ENCODE data around the gene SLC6A3.

SLC6A3 gene

DNA sequence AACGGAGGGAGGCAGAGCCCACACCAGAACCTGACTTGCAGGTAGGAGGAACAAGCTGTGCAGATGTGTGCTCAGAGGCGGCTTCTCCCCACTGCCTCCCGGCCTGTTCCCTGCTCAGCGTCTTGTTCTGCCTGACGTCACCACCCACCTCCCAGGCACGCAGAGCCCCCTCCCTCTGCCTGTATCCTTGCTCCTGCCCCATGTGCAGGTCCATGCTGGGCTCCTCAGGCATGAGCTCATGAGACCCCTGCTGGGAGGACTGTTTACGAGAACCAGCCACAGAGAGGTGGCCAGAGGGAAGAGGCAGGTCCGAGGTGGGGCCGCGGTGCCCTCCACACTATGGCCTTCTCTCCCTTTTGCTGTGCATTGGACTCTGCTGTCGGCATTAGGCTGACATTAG lies 45.5 kb downstream of the SLC6A3 start:
- intact Hi-C loops (cut with micrococcal nuclease), result no loop called here
- Mint-ChIP-seq H3K27ac (no peak overlapping the region), H3K4me3 (no peak overlapping the region), H3K4me1 (ENCODE audit: low read depth) (no peaks in the 10 kb centered on the region), H3K9me3 (no peaks in the 10 kb centered on the region), H3K27me3 (peaks cover 35% of the 10 kb centered on the region), H3K36me3 (ENCODE audit: low read depth) (no peaks in the 10 kb centered on the region)

DNA sequence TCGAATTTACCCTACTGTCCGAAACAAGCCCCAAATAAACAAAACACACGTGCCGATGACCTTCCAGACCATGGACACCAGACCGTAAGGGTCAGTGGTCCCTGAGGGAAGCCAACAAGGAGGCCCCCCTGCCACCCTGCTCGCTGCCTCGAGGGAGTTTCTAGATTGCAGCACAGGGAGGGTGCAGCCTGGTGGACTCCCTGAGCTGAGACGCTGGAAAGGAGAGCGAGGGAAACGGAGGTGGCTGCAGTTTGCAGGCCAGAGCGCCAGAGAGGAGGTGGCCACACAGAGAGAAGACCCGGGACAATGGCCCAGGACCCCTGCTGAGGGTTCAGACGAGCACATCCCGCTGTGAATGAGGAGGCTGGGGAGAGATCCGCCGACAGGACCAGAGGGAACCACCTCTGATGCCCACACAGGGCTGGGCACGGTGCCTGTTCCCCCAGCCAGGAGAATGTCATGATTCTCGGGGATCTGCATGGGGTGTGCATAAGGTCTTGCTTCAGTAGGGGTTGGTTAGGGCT lies 48.9 kb downstream of the SLC6A3 start:
- Mint-ChIP-seq H3K9me3 (no peaks in the 10 kb centered on the region), H3K27ac (no peak overlapping the region), H3K4me1 (ENCODE audit: low read depth) (peaks cover 7% of the 10 kb centered on the region), H3K36me3 (ENCODE audit: low read depth) (no peaks in the 10 kb centered on the region), H3K4me3 (no peak overlapping the region), H3K27me3 (peaks cover 44% of the 10 kb centered on the region)
- intact Hi-C loops (cut with micrococcal nuclease), result no loop called here

DNA sequence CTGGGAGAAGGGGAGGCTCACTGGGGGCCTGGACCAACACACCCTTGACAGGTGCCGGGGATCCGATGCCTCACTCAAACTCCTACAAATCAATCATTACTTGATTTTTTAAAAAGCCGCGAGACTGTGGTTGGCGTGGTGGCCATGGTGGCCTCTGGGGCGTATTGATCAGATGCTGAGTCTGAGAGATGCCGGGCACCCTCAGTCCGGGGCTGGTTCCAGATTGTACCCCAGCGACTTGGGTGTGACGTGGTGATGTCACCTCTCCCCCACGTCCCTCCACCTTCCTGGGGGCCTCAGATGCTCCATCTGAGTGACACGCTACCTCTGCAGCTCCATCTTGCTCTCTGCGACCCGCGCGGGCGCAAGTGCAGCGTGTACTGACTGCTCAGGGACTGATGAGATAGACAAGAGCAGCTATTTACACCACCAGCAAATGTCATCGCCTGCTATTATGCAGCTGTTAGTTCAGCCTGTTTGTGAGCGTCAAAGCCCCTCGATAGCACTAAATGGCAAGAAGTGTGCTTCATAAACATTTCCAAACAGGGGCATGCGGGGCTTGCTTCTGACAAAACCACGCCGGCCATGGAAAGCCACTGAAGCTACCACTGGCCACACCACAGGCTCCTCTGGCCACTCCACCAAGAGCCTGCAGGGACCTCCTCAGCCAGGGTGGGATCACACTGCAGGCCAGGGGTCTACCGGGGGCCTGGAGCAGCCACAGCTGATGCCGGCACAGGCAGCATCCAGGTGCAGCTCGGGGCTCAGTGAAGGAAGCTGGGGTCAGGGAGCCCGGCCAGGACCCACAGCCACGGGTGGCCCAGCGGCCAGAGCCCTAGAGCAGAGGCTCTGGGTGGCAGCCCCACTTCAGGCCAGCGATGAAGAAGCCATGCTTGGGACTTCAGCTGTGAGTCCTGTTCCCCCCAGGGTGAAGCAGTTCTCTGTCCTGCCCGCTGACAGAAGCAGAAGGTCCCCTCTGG lies 50.1 kb downstream of the SLC6A3 start:
- Mint-ChIP-seq H3K36me3 (ENCODE audit: low read depth) (no peaks in the 10 kb centered on the region), H3K27ac (no peak overlapping the region), H3K27me3 (peaks cover 46% of the 10 kb centered on the region), H3K9me3 (no peaks in the 10 kb centered on the region), H3K4me1 (ENCODE audit: low read depth) (peaks cover 7% of the 10 kb centered on the region), H3K4me3 (no peak overlapping the region)
- intact Hi-C loops (cut with micrococcal nuclease), result no loop called here

DNA sequence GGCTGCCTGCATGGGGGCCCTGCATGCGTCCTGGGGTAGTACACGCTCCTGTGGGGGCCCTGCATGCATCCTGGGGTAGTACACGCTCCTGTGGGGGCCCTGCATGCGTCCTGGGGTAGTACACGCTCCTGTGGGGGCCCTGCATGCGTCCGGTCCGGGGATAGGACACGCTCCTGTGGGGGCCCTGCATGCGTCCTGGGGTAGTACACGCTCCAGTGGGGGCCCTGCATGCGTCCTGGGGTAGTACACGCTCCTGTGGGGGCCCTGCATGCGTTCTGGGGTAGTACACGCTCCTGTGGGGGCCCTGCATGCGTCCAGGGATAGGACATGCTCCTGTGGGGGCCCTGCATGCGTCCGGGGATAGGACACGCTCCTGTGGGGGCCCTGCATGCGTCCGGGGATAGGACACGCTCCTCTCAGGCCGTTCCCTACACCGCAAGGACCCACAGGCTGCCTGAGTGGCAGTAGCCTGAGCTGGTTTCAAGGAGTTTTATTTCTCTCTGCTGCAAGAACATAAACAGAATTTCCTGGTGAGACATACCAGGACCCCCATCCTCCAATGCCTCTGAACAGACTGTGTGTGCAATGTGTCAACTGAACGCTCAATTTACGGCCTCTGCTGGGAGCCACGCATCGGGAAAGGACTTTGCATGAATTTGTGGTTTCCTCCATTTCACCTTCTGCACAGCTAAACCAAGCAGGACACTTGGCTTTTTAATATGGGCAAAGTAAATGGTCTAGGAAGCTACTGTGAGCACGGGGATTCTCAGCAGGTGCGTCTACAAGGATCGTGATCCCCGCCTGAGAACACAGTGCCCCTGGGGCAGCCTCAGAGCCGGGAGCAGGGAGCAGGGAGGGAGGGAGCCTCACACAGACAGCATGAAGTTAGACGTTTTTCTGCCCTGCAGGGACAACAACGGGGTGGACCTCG lies 51.4 kb downstream of the SLC6A3 start:
- intact Hi-C loops (cut with micrococcal nuclease), result no loop called here
- Mint-ChIP-seq H3K4me3 (no peak overlapping the region), H3K4me1 (ENCODE audit: low read depth) (peaks cover 7% of the 10 kb centered on the region), H3K9me3 (no peaks in the 10 kb centered on the region), H3K36me3 (ENCODE audit: low read depth) (no peaks in the 10 kb centered on the region), H3K27ac (no peak overlapping the region), H3K27me3 (peaks cover 51% of the 10 kb centered on the region)

DNA sequence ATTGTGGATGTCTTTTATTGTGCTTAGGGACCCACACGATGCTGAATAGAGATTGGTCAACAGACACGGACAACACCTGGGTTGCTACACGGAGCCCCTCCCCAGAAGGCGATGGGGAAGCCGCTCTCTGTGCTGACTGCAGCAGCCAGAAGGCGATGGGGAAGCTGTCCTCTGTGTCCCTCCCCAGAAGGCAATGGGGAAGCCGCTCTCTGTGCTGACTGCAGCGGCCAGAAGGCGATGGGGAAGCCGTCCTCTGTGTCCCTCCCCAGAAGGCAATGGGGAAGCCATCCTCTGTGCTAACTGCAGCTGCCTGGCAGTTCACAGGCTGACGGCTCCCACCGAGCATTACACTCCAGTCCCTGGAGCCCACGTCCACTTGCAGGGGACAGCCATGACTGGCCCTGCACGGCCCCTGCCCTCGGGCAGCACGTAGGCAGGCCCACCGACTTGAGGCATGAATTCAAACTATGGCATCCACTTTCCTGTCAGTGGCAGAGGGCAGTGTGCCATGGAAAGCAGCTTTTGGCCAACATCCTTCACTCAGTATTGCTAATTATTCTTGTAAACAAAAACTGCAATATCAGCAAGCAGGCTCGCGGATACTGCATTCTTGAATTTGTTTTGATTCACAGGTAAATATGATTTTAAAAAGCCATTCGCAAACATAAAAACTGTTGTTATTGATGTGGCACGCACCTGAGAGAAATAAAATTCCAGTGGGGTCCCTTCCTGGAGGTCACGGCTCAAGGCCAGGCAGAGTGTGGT lies 52.3 kb downstream of the SLC6A3 start:
- H3K27me3 Mint-ChIP-seq, result peaks cover 56% of the 10 kb centered on the region
- H3K4me1 Mint-ChIP-seq (ENCODE audit: low read depth), result peaks cover 7% of the 10 kb centered on the region
- no peak overlapping the region for H3K27ac Mint-ChIP-seq
- H3K9me3 Mint-ChIP-seq, result no peaks in the 10 kb centered on the region
- H3K4me3 Mint-ChIP-seq, result no peak overlapping the region
- intact Hi-C loops (cut with micrococcal nuclease), result no loop called here
- no peaks in the 10 kb centered on the region for H3K36me3 Mint-ChIP-seq (ENCODE audit: low read depth)

DNA sequence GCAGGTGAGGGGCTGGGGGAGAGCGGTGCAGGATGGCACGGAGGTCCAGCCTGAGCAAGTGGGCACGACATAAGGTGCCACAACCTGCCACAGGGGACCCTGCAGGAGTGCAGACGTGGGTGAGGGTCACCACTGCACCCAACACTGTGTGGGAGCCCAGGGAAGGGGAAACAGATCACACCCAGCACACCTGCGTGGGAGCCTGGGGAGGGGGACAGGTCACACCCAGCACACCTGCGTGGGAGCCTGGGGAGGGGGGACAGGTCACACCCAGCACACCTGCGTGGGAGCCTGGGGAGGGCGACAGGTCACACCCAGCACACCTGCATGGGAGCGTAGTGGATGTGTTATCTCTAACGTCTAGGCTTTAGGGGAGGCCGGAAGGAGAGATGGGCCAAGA lies 53.0 kb downstream of the SLC6A3 start:
- no peaks in the 10 kb centered on the region for H3K36me3 Mint-ChIP-seq (ENCODE audit: low read depth)
- no peak overlapping the region for H3K4me3 Mint-ChIP-seq
- H3K27ac Mint-ChIP-seq, result no peak overlapping the region
- intact Hi-C loops (cut with micrococcal nuclease), result no loop called here
- no peaks in the 10 kb centered on the region for H3K9me3 Mint-ChIP-seq
- H3K4me1 Mint-ChIP-seq (ENCODE audit: low read depth), result peaks cover 10% of the 10 kb centered on the region
- peaks cover 52% of the 10 kb centered on the region for H3K27me3 Mint-ChIP-seq

DNA sequence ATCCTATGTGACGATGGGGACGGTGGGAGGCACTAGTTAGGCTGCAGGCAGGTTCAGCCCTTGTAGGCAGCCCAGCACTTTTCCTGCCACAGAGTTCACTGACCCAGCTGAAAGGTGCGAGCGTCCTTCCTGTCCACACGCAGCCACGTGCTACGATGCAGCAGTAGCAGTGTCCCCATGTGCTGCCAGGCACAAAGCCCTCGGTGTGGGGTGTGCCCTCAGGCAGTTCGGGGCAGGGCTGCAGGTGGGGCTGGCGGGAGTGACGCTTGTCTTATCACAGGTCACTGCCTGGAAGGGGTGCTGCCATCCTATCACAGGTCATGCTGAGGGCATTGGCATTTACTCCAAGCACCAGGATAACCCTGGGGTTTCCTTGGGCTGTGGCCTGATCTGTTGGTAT lies 53.5 kb downstream of the SLC6A3 start:
- intact Hi-C loops (cut with micrococcal nuclease), result no loop called here
- H3K4me1 Mint-ChIP-seq (ENCODE audit: low read depth), result peaks cover 16% of the 10 kb centered on the region

DNA sequence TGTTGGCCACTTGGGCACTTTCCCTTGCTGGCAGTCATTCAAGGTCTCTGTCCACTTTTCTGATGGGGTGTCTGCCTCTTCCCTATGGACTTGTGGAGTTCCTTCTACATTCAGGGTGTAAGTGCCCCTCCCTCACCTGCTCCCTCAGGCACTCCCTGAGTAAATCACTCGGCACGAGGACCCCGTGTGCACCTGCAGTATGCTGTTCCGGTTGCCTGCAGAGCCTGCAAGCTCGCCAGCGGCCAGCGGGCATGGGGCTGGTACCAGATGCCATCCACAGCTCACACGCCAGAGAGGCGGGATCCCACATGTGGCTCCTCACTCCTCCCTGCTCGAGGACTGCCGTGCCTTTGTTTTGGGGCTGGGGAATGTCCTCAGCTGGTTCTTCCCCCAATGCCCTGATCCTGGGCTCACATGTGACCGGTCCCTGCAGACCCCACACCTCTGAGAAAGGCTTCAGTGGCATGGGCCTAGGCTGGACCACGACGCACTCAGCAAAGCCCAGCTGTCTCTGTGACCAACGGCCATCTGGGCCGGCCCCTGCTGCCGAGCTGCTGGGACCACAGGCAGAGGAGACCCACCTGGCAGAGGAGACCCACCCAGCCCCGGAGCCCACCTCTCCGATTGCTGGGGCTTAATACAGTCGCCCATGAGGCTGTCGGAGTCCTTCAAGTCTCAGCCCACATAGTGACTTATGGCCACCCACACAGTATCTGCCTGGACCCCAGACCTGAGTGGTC lies 54.2 kb downstream of the SLC6A3 start:
- Mint-ChIP-seq H3K36me3 (ENCODE audit: low read depth) (no peaks in the 10 kb centered on the region), H3K4me3 (no peak overlapping the region), H3K27ac (no peak overlapping the region), H3K9me3 (no peaks in the 10 kb centered on the region), H3K4me1 (ENCODE audit: low read depth) (peaks cover 23% of the 10 kb centered on the region), H3K27me3 (peaks cover 52% of the 10 kb centered on the region)
- intact Hi-C loops (cut with micrococcal nuclease), result no loop called here

More for the DNA sequence above, 53.5 kb downstream of the SLC6A3 start:
- Mint-ChIP-seq H3K9me3 (no peaks in the 10 kb centered on the region), H3K4me3 (no peak overlapping the region), H3K36me3 (ENCODE audit: low read depth) (no peaks in the 10 kb centered on the region), H3K27me3 (peaks cover 54% of the 10 kb centered on the region), H3K27ac (no peak overlapping the region)

DNA sequence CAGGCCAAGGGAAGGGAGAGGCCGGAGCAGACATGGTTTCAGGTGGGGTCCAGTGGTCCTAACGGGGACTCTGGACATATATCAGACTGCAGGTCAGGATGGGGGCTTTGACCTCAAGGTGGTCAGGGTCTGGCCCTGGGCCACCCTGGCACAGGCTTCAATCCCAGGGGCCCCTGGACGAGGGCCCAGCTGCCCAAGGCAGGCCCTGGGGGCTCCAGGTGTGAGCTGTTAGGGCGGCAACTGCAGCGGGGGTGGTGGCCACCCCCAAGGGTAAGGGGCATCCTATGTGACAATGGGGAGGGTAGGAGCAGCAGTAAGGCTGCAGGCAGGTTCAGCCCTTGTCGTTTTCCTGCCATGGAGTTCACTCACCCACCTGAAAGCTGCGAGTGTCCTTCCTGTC lies 54.9 kb downstream of the SLC6A3 start:
- Mint-ChIP-seq H3K36me3 (ENCODE audit: low read depth) (no peaks in the 10 kb centered on the region), H3K4me1 (ENCODE audit: low read depth) (peaks cover 27% of the 10 kb centered on the region), H3K27me3 (peaks cover 49% of the 10 kb centered on the region), H3K9me3 (no peaks in the 10 kb centered on the region), H3K27ac (no peak overlapping the region), H3K4me3 (no peak overlapping the region)
- intact Hi-C loops (cut with micrococcal nuclease), result no loop called here

DNA sequence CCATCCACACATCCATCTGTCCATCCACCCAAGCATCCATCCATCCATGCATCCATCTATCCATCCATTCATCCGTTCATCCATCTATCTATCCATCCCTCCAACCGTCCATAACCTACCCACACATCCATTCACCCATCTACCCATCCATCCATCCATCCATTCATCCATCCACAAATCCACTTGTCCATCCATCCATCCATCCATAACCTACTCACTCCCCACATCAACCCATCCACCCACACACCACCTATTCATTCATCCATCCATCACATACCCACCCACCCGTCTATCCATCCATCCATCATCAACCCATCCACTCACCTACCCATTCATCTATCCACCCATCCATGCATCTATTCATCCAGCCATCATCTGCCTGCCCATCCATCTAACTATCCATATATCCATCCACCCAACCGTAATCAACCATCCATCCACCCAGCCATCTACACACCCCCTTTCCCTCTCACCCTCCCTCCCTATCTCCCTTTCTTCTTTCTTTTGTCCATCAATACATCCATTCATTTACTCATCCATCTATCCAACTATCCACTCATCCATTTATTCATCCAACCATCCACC lies 56.8 kb downstream of the SLC6A3 start:
- Mint-ChIP-seq H3K4me1 (ENCODE audit: low read depth) (peaks cover 29% of the 10 kb centered on the region), H3K27ac (no peak overlapping the region), H3K27me3 (peaks cover 38% of the 10 kb centered on the region), H3K4me3 (no peak overlapping the region), H3K36me3 (ENCODE audit: low read depth) (no peaks in the 10 kb centered on the region), H3K9me3 (no peaks in the 10 kb centered on the region)
- intact Hi-C loops (cut with micrococcal nuclease), result no loop called here

DNA sequence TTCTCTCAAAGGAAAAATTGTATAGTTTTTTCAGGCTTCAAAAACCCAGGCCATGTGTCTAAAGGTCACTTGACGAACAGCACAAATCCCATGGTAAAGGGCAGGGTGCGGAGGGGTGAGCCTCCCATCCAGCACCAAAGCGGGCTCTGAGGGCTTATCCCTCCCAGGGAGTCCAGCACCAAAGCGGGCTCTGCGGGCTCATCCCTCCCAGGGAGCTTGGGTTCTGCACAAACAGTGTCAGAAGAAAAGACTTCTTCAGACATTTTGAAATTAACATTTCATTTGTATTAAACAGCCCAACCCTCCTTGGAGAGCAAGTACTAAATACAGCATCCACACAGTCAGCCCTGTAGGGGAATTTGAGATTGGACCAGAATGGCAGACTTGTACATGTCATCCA lies 57.4 kb downstream of the SLC6A3 start:
- intact Hi-C loops (cut with micrococcal nuclease), result no loop called here
- Mint-ChIP-seq H3K4me1 (ENCODE audit: low read depth) (peaks cover 27% of the 10 kb centered on the region), H3K27me3 (peaks cover 42% of the 10 kb centered on the region), H3K36me3 (ENCODE audit: low read depth) (no peaks in the 10 kb centered on the region), H3K9me3 (no peaks in the 10 kb centered on the region), H3K27ac (no peak overlapping the region), H3K4me3 (no peak overlapping the region)

DNA sequence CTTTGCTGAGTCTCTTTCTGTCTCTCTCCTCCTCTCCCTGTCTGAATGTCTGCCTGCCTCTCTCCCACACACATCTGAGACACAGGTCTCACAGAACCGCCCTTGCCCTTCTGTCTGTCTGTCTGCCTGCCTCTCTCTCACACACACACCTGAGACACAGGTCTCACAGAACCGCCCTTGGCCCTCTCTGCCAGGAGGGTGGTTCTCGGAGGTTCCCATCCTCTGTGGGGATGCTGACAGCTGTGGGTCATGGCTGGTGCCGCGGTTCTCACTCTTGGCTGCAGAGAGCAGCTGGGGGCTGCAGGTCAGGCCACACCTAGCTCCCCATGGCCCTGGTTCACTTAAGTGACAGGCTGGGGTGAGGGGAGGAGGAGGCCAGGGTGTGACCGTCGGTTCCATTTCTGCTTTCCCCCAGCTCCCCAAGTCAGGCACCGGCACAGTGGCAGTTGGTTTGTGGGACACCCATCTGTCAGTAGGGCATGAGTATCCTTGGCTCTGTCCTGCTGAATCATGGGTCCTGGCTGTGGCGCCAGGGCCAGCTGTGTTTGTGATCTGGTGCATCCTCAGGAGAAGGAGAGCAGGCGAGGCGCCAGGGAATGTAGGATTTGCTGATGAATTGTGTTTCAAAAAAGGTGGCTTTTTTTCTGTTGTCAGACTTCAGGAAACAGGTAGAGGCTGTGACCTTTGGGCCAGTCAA lies 58.0 kb downstream of the SLC6A3 start:
- Mint-ChIP-seq H3K27me3 (peaks cover 42% of the 10 kb centered on the region), H3K4me3 (peak overlapping the region; percentile 85), H3K27ac (peak overlapping the region; percentile 93), H3K9me3 (no peaks in the 10 kb centered on the region), H3K4me1 (ENCODE audit: low read depth) (peaks cover 22% of the 10 kb centered on the region), H3K36me3 (ENCODE audit: low read depth) (no peaks in the 10 kb centered on the region)
- intact Hi-C loops (cut with micrococcal nuclease), result no loop called here
